AG20443 (cell line): ENCODE results near the gene EFNA5.
"Not testable (repeated sequence)": the region's sequence is repeated elsewhere in the genome, so short reads cannot be mapped to it uniquely, and the experiment has no call there.

ENCODE experiments used
- DNase-seq: peaks from one replicate; pipeline ENCODE4 v3.0.0; 2012; ENCODE audit warnings: low spot score, mixed read lengths

The EFNA5 gene

GRCh38 chr5:107517185-107518033 lies 153.3 kb downstream of the EFNA5 start:
- DNase-seq, result no peak

GRCh38 chr5:107516452-107517184 lies 154.1 kb downstream of the EFNA5 start:
- no peak for DNase-seq

DNA sequence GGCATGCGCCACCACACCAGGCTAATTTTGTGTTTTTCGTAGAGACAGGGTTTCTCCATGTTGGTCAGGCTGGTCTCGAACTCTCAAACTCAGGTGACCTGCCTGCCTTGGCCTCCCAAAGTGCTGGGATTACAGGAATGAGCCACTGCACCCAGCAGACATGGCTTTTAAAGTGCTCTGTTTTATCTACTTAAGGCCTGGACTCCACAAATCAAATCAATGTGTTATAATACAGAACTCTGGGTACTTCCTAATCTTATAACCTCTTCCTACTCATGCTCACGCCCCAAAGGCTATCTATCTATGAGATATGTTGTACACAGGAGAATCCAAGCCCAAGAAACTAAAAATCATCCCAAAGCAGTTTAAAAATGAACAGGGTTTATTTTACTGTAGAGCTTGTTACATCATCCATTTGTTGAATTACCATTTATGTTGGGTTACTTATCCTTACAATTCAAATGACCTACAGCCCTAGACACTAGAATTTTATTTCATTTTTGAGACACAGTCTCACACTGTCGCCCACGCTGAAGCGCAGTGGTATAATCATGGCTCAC lies 155.1 kb downstream of the EFNA5 start:
- DNase-seq, result no peak

DNA sequence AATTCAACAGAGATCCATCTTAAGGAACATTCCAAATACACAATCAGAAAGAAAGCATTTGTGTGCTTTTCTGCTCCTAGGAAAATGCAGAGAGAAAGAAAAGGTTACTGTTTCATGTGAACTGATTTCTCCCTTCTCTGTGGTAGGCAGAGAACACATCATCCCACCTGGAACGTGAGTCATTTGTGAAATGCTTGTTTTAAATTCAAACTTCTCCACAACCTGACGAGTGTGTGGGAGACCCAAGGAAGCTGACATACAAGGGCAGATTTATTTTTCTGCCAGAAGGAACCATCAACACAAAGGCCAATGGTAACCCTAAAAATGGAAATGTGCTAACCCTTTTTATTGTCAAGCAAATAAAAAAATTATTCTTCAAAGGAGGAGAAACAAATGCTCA lies 156.4 kb downstream of the EFNA5 start:
- no peak for DNase-seq

DNA sequence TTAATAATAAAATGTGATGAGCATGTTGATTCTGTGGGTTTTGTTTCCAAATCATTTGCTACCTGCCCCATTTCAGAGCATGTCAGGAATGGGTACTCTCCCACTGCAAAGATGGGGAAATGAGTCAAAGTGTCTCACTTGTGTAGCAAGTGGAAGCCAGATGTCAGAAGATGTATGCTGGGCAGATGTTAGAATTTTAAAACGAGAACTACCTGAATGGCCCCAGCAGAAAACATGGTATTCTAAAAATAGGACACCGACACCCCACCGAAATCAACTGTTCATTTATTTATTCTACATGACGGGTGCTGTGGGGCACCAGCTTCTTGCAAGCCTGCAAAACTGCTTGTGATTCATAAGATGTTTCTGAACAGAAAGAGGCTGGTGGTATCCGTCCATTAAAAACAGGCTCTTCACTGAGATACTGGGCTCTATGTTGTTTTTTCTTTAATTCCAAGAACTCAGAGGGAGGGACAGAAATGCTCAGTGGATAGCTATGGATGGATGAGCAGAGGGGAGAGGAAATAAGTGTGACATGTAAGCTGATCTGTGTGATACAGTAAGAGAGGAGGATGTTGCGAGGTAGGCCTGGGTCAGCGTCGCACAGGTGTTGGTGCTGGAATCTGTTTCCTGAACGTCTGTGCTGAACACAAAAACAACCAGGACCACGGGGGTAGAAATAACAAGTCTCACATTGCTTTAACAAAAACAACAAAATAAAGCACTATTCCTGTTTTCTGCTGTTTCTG lies 157.2 kb downstream of the EFNA5 start:
- DNase-seq, result no peak

DNA sequence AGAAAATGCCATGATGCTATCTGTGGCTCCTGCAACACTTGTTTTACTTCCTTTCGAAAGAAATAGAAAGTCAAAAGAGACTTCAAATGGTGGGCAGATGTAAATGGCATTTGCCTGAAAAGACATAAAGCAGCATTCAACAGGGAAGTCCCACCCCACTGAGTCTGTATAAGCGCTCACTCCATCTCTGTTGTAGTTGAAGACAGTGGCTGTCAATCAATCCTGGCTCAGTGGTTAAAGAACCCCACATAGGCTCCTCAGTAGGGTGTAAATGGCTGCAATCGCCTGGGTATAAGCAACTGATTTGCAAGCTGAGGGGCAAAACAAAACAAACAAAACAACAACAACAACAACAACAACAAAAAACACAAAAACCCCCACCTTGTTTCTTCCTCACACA lies 158.7 kb downstream of the EFNA5 start:
- no peak for DNase-seq

GRCh38 chr5:107510125-107510524 lies 160.6 kb downstream of the EFNA5 start:
- DNase-seq, result no peak

- DNase-seq, result no peak
Observed at GRCh38 chr5:107508097-107508496, 162.6 kb downstream of the EFNA5 start.

GRCh38 chr5:107505763-107506534 lies 164.8 kb downstream of the EFNA5 start:
- DNase-seq, result no peak

- DNase-seq, result no peak
Observed at GRCh38 chr5:107504424-107504823, 166.3 kb downstream of the EFNA5 start.

DNA sequence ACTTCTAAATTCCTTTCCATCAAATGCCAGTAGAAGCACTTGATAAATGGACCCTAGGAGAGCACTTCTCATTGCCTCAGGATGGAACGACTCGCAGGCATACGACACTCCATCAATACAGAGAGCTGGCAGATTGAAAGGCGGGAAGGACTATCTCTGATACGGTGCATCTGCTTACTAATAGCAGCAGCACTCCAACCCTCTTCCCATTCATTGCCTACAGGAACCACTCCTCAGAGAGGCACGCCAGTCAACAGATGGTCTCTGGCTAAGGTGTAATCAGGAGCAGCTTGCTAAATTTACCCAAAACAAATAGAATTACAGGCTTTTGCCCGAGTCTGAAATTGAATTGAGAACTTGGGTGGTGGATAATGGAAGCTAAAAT lies 168.1 kb downstream of the EFNA5 start:
- DNase-seq, result no peak

GRCh38 chr5:107501965-107502675 lies 168.6 kb downstream of the EFNA5 start:
- no peak for DNase-seq

GRCh38 chr5:107500840-107501239 lies 169.9 kb downstream of the EFNA5 start:
- no peak for DNase-seq

DNA sequence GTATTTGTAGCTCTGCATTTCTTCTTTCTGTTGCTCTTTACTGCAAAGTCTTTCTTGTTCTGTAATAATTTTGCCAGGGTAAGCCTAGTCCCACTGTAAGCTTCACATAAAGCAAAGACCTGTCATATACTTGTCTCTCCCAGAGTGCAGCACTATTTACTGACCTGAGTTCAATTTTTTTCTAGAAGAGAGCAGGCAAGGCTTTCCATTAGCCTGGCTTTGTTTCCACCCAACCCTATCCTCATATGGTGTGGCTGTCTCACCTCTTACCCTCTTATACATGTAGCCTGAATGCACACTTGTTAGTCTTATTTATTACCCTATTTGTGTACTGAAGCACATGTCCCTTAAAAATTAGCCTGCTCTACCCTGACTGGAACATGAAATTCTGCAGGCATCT lies 170.4 kb downstream of the EFNA5 start:
- no peak for DNase-seq

- DNase-seq, result no peak
Observed at GRCh38 chr5:107499776-107500175, 171.0 kb downstream of the EFNA5 start.

DNA sequence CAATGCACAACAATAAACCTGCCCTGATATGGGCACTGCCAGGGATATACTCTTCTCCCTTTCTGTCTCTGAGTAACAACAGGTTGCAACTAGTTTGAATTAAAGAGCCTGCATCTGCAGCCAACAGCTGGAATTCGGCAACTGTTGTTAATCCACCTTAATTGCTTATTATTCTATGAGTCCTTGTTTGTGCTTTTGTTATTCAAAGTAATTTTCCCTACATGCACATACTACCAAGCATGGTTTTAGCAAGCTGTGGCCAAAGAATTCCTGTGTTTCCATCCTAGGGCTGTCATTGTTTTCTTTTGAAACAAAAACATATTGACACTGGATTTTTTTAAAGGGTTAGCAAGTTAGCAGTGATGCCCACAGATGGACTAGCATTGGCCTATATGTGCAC lies 171.5 kb downstream of the EFNA5 start:
- DNase-seq, result no peak

DNA sequence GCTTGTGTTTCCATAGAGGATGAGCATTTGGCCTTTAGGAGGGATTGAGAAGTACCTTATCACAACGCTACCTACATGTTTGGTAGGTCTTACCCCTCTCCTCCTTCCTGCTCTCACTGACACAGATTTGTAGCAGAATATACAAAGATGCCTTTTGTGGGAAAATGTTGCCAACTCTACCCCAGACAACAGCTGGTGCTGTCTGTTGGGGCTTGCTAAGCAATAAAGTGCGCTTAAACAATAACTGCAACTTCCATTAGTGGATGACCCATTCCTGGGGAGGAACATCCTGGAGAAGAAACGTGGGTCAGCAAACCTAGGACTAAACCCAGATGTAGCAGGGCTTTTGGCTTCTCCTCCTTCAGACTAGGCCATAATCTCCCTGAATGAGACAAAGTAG lies 174.3 kb downstream of the EFNA5 start:
- no peak for DNase-seq

- DNase-seq, result not testable (repeated sequence)
Observed at GRCh38 chr5:107494129-107494528, 176.6 kb downstream of the EFNA5 start.

DNA sequence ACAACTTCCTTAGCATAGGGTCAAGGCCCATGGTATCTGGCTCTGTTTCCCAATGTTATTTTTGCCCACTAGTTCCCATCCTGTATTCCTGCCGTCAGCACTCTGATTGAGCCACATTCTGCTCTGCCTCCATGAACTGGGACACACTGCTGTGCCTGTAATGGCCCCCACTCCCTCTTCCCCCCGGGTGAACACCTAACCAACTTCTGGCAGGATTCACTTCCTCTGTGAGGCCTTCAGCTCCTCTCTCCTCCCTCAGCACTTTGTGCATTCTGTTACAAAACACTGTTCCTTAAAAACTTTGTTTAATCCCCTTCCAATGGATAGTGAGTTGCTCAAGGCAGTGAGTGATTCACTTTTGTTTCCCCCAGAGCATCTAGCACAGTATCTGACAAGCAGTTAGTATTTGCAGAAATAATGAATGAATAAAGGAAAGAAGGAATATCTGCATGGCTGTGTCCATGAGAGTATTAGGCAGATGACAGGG lies 183.6 kb downstream of the EFNA5 start:
- no peak for DNase-seq

- DNase-seq, result no peak
Observed at GRCh38 chr5:107486489-107486888, 184.2 kb downstream of the EFNA5 start.

DNA sequence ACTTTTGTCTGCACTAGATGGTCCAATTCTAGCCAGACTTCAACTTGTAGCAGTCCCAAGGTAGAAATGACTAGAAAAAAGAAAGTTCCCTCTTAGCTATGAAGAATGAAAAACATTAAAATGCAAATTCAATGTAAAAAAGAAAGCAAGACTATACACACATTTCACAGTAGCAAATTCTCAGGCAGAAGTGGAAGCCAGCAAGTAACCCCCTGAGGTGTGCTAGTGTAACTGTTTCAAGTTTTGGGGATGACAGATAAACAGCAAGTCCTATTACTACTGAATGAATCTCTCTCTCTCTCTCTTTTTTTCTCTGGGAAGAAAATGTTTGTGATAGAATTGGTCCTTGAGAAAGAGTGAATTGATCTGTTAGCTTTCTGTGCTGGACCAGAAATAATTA lies 185.6 kb downstream of the EFNA5 start:
- DNase-seq, result no peak
